ENCODE results near the gene PKN1.
A peak's percentile ranks its signal among the peaks of the same experiment; 100 is the strongest.
"Not testable (repeated sequence)": the region's sequence is repeated elsewhere in the genome, so short reads cannot be mapped to it uniquely, and the experiment has no call there.

PKN1 gene

GRCh38 chr19:14432791-14433553, at the start of gene PKN1:
PKN1 (plus strand) TSS chr19:14433306; CDS start chr19:14433522, 216 bp downstream.
- DNase-seq: peak in 1 of 2 experiments; percentile 69

- DNase-seq: peak in 1 of 2 experiments; percentile 70
Measured at GRCh38 chr19:14383661-14384555, 49.2 kb upstream of the PKN1 start.

GRCh38 chr19:14385492-14385891, 47.6 kb upstream of the PKN1 start:
- no peak for DNase-seq

- no peak for DNase-seq
Measured at GRCh38 chr19:14390548-14390947, 42.6 kb upstream of the PKN1 start.

GRCh38 chr19:14391156-14391821, 41.8 kb upstream of the PKN1 start:
- no peak for DNase-seq

- DNase-seq: no peak
Measured at GRCh38 chr19:14393329-14393728, 39.8 kb upstream of the PKN1 start.

GRCh38 chr19:14394167-14394566, 38.9 kb upstream of the PKN1 start:
- no peak for DNase-seq

GRCh38 chr19:14395262-14395661, 37.8 kb upstream of the PKN1 start:
- DNase-seq: no peak

- no peak for DNase-seq
Measured at GRCh38 chr19:14395710-14396336, 37.3 kb upstream of the PKN1 start.

- not testable (repeated sequence) for DNase-seq
Measured at GRCh38 chr19:14396730-14397129, 36.4 kb upstream of the PKN1 start.

GRCh38 chr19:14397168-14397567, 35.9 kb upstream of the PKN1 start:
- not testable (repeated sequence) for DNase-seq

GRCh38 chr19:14400951-14401431, 32.1 kb upstream of the PKN1 start:
- DNase-seq: no peak

GRCh38 chr19:14401468-14402195, 31.5 kb upstream of the PKN1 start:
- DNase-seq: no peak

- no peak for DNase-seq
Measured at GRCh38 chr19:14402332-14403144, 30.6 kb upstream of the PKN1 start.

GRCh38 chr19:14403145-14403930, 29.8 kb upstream of the PKN1 start:
- not testable (repeated sequence) for DNase-seq

- DNase-seq: no peak
Measured at GRCh38 chr19:14404312-14404711, 28.8 kb upstream of the PKN1 start.

- no peak for DNase-seq
Measured at GRCh38 chr19:14405380-14405757, 27.7 kb upstream of the PKN1 start.

- DNase-seq: peak; percentile 83 to 88
Measured at GRCh38 chr19:14405758-14406644, 27.1 kb upstream of the PKN1 start.

Data from stimulated activated CD4-positive, alpha-beta T cell treated with anti-CD3 and anti-CD28 coated beads, Interleukin-4, amount 100 ng/mL, for 4 hours (primary cell).